Heart right ventricle (tissue), 16 donors: ENCODE data around the gene LEP. TPM values are rescaled to one million over a fixed set of nuclear protein-coding genes. Genes with fewer than 3 reads are reported as not detected.
A peak's percentile ranks its signal among the peaks of the same experiment; 100 is the strongest.

Experiments
- ATAC-seq, 8 donors: fragments of 200-7000 bp; cut with Tn5 transposase; one replicate each; pipeline ENCODE4 v1.9.1; 2020; ENCODE audit warnings: mild to moderate bottlenecking in 8 of 8, moderate library complexity in 8 of 8, moderate number of reproducible peaks in 1 of 8
- DNase-seq, 2 donors: peaks; one replicate each; pipeline ENCODE4 v3.0.0-alpha.2; 2020
- H3K27ac ChIP-seq, 10 donors: fragments of 200-600 bp; sonication (generic) in 2 of 10; one replicate each; pipeline versions ENCODE4 v1.5.0 to v1.8.0; 2020 to 2022; ENCODE audit warnings: mild to moderate bottlenecking in 3 of 10
- H3K27me3 ChIP-seq, 7 donors: fragments of 200-600 bp; one replicate each; pipeline ENCODE4 v1.8.0; 2021 to 2022; ENCODE audit warnings: mild to moderate bottlenecking in 2 of 7
- H3K36me3 ChIP-seq, 9 donors: fragments of 200-600 bp; sonication (generic) in 1 of 9; one replicate each; pipeline versions ENCODE4 v1.5.0 to v1.8.0; 2020 to 2022; ENCODE audit warnings: mild to moderate bottlenecking in 2 of 9
- H3K4me1 ChIP-seq, 9 donors: fragments of 200-600 bp; sonication (generic) in 1 of 9; one replicate each; pipeline versions ENCODE4 v1.5.0 to v1.8.0; 2020 to 2022; ENCODE audit warnings: mild to moderate bottlenecking in 4 of 9
- H3K4me3 ChIP-seq, 10 donors: fragments of 200-600 bp; sonication (generic) in 2 of 10; one replicate each; pipeline versions ENCODE4 v1.5.0 to v1.8.0; 2020 to 2022; ENCODE audit warnings: mild to moderate bottlenecking in 7 of 10, moderate library complexity in 2 of 10
- H3K9me3 ChIP-seq, 11 donors: fragments of 200-600 bp in 10 of 11; sonication (generic) in 2 of 11; one replicate each; pipeline versions ENCODE4 v1.5.0 to v1.8.0; 2013 to 2022; ENCODE audit warnings: mild to moderate bottlenecking in 2 of 11, control low read depth in 1 of 11, moderate library complexity in 1 of 11
- WGBS, 2 donors: extraction: QIAGEN DNeasy Blood & Tissue Kit; methylation state at CpG; one replicate each; pipeline ENCODE4 v1.1.7; 2013; ENCODE audit warnings: inconsistent platforms in 1 of 2; 5-methylcytosine and 5-hydroxymethylcytosine counted together
- intact Hi-C, 10 donors: fragments of 100-400 bp; cut with DNase I; formaldehyde crosslinking; loops; one replicate each; pipeline versions ENCODE4 v1.11.1 to v1.14.2; 2022
- polyA plus RNA-seq, 2 donors: library from polyadenylated mRNA; stranded (reverse); fragments of 200-250 nt; gene quantifications; one replicate each; pipeline ENCODE4 v1.2.3, GENCODE V29; 2013
- total RNA-seq, 10 donors: library from RNA; stranded (reverse); fragmentation: NEBNext Ultra II Directional in 3 of 10; extraction: Animal tissue kit (Norgen Biotek cat#: 25700) in 3 of 10; gene quantifications; one replicate each; pipeline versions ENCODE4 v1.2.1 to v1.2.4, GENCODE V29; 2021 to 2023
- TF ChIP-seq, protein P1 (sequence below), 9 donors: fragments of 200-600 bp; sonication (generic) in 2 of 9; IDR thresholded peaks; one replicate each; pipeline versions ENCODE4 v1.5.0 to v1.8.0; 2021 to 2022; ENCODE audit warnings: antibody characterized with exemption in 9 of 9, mild to moderate bottlenecking in 5 of 9, moderate library complexity in 1 of 9
- donor health status: Arrhythmogenic right ventricular cardiomyopathy.
- donor health status: ischemic (EF 13 %, LVEDD 7.1; RV severe dilation, severe dysfunction).
- donor health status: healthy with polysubstance abuse.
- donor health status: DM: no; HTN: yes; CAD: no.
- donor health status: DM: no; HTN: no; CAD: no.
- donor health status: ischemic (EF 25% LVEDD 6.9; RV normal size, moderate dysfunction).
- donor health status: ischemic (EF 25% LVEDD 5.7; RV mildly dilated, moderate dysfunction).
- donor health status: healthy.
- donor health status: DM: yes; HTN: yes; CAD: no.
- donor health status: Ischemic cardiomyopathy.
- donor health status: ischemic (EF 35%, LVEDD 5.7; RV mildly dilated, moderate dysfunction).
- donor health status: nonischemic (EF 11% LVEDD 7.7; RV severe dilation, severe dysfunction).
- donor health status: DM: yes; HTN: yes; CAD: no.
- donor health status: PGD.
- donor health status: ischemic (EF 29% LVEDD 5.4; RV normal size, mild dysfunction).
- donor health status: nonischemic (EF 23%, LVEDD 6.1; RV moderate dilation, normal function).

LEP gene
- total and polyA plus RNA-seq, 12 donors, result 0.10 to 5.0 (median 0.52) TPM; not detected in 2

DNA sequence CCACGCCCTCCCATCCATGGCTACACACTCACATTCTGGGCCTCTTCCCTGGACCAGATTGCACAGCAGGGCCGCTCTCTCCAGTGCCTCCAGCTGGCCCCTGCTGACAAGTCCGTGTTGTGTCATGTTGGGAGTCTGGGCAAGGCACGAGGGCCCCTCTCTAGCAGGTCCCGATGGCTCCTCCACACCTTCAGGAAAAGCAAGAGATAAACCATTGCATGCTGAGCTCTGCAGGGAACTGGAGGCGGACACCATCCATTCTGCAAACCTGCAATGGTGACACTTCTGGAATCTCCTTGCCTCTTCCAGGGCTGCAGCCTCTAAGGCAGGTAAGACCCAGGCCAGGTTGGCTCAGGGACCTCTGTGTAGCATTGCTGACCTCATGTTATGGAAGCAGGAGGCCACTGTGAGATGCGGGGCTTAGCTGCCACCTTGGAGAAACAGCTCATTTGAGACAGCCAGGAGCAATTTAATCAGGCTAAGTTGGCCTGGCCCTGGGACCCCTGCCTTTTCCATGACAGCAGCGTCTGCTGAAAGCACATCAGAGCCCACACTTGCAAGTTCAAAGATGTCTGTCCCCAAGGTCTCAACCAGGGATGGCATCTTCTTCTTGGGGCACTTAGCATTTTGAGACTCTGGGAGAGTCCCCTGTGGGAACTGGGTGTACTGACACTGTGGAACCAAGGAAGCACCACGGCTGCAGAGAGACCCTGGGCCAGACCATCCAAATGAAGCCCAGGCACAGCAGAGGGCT is 34.2 kb upstream of the LEP start:
- TF ChIP-seq, protein P1, sequence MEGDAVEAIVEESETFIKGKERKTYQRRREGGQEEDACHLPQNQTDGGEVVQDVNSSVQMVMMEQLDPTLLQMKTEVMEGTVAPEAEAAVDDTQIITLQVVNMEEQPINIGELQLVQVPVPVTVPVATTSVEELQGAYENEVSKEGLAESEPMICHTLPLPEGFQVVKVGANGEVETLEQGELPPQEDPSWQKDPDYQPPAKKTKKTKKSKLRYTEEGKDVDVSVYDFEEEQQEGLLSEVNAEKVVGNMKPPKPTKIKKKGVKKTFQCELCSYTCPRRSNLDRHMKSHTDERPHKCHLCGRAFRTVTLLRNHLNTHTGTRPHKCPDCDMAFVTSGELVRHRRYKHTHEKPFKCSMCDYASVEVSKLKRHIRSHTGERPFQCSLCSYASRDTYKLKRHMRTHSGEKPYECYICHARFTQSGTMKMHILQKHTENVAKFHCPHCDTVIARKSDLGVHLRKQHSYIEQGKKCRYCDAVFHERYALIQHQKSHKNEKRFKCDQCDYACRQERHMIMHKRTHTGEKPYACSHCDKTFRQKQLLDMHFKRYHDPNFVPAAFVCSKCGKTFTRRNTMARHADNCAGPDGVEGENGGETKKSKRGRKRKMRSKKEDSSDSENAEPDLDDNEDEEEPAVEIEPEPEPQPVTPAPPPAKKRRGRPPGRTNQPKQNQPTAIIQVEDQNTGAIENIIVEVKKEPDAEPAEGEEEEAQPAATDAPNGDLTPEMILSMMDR (IDR thresholded peaks at IDR 0.05), result no peak
- Histone ChIP-seq H3K36me3 (no peaks in the 10 kb centered on the region), H3K4me1 (peaks cover 0 to 12% (median under 1%) of the 10 kb centered on the region in 9 donors), H3K27me3 (peaks cover 0 to 91% (median 61%) of the 10 kb centered on the region in 7 donors), H3K4me3 (no peak overlapping the region), H3K27ac (no peak overlapping the region), H3K9me3 (no peaks in the 10 kb centered on the region)
- intact Hi-C loops, result loop anchor here in 7 of 10 donors (5.0 to 10.0 kb wide), 5 partner anchors 70 to 650 kb away; partner anchors contain the start of gene LRRC4 (in 3 of the 7)
- no peak for DNase-seq
- ATAC-seq, result no peak
- WGBS, 2 donors, result 53 to 55% methylated on average over 9 of the region's 9 CpGs

DNA sequence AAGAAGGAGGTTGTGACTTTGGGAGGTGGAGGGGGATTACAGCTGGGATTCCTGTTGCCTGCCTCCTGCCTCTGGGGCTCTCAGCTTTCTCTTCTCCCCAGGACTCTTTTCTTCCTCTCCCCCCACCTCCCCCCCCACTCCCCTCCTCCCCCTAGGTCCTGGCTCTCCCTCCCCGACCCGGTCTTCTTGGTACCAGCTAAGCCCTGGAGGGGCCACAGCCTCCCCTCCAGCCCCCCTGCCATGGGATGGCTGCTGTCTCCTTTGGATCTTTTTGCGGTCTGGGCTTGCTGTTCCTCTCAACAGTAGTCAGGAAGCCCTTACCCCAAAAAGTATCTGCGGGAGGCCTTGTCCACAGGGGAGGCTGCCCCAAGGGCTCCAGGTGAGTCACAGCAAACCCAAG is 33.5 kb upstream of the LEP start:
- H3K4me1 ChIP-seq, result peaks cover 0 to 11% (median 0%) of the 10 kb centered on the region in 9 donors
- intact Hi-C loops, result loop anchor here in 9 of 10 donors (2.0 to 10.0 kb wide), 10 partner anchors 70 to 650 kb away; partner anchors contain the start of gene LRRC4 (in 3 of the 9)
- whole genome bisulfite sequencing, 2 donors, result 45 to 56% methylated on average over 4 of the region's 4 CpGs
- H3K27ac ChIP-seq, result no peak overlapping the region
- H3K9me3 ChIP-seq, result no peaks in the 10 kb centered on the region
- DNase-seq, result no peak
- no peaks in the 10 kb centered on the region for H3K36me3 ChIP-seq
- no peak for ATAC-seq
- TF ChIP-seq, protein P1 (IDR thresholded peaks at IDR 0.05), result no peak
- H3K27me3 ChIP-seq, result peaks cover 0 to 90% (median 56%) of the 10 kb centered on the region in 7 donors
- H3K4me3 ChIP-seq, result no peak overlapping the region

DNA sequence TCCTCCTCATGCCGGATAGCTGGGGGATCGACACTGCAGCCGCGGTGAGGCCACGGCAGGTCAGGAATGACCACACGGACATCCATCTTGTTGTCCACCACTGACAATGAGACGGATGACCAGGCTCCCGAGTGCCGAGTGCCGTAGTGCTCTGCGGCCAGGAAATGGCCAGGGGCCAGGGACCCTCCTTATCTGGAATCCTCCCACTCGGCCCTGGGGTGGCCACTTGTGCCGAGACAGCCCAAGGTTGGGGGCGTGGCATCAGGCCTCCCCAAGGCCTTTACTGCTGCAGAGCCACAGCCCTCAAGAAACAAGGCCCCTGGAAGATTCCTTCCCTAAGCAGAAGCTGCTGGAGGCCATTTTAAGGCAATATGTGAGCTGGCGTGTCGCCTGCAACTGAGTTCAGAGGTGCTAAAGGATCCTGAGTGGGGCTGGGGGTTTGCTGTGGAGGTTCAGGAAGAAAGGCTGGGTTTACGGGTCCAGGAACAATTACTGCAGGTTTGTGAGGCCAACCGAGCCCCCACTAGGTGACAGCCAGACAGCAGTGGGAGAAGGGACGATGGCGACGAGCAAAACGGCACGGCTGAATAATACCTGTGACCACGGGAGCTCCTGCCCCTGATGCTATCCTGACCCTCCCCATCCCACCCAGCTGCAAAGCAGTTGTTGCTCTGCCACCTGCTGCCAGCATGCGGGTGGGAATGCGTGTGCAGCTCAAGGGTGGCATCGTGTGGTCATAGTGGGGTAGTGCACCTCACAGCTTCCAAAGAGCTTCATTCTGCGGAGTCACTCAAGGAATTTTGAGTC is 31.6 kb upstream of the LEP start:
- TF ChIP-seq, protein P1 (IDR thresholded peaks at IDR 0.05), result peak; percentile 94 to 99 (median 98)
- intact Hi-C loops, result loop anchor here (1.0 to 10.0 kb wide), 15 partner anchors 72 to 652 kb away; partner anchors contain the start of genes LRRC4 (in 4 of the 10), ARF5 (in 1 of the 10) and GCC1 (in 1 of the 10)
- WGBS, 2 donors, result 28 to 32% methylated on average over 28 of the region's 28 CpGs
- no peaks in the 10 kb centered on the region for H3K36me3 ChIP-seq
- no peak overlapping the region for H3K4me3 ChIP-seq
- H3K9me3 ChIP-seq, result no peaks in the 10 kb centered on the region
- peak; percentile 51 to 62 for DNase-seq
- H3K27me3 ChIP-seq, result peaks cover 0 to 86% (median 41%) of the 10 kb centered on the region in 7 donors
- peak; percentile 73 to 88 (median 85) for ATAC-seq
- H3K4me1 ChIP-seq, result peaks cover 0 to 11% (median 0%) of the 10 kb centered on the region in 9 donors
- no peak overlapping the region for H3K27ac ChIP-seq

DNA sequence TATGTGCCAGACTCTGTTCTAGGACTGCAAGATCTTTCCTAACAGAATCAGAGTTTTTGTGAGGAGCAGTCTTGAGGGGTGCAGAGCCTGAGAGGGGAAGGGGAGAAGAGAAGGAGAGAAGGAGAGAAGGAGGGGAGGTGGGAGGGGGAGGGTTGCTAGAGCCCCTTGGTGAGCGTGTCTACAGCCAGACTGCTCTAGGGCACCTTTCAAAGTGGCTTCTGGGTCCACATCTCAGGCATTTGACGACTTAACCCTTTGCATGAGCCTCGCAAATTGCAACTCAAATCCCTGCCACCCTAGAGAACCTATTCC is 31.1 kb upstream of the LEP start:
- peaks cover 0 to 11% (median 0%) of the 10 kb centered on the region in 9 donors for H3K4me1 ChIP-seq
- TF ChIP-seq, protein P1 (IDR thresholded peaks at IDR 0.05), result no peak
- DNase-seq, result no peak
- H3K27me3 ChIP-seq, result peaks cover 0 to 82% (median 41%) of the 10 kb centered on the region in 7 donors
- H3K9me3 ChIP-seq, result no peaks in the 10 kb centered on the region
- no peak for ATAC-seq
- intact Hi-C loops, result loop anchor here in 4 of 10 donors (2.0 to 10.0 kb wide), 5 partner anchors 155 to 625 kb away; partner anchors contain the start of genes ARF5 (in 1 of the 4), GCC1 (in 1 of the 4) and LRRC4 (in 1 of the 4)
- no peak overlapping the region for H3K27ac ChIP-seq
- no peaks in the 10 kb centered on the region for H3K36me3 ChIP-seq
- H3K4me3 ChIP-seq, result no peak overlapping the region
- 32 to 38% methylated on average over 3 of the region's 3 CpGs for WGBS, 2 donors
